Hematopoietic multipotent progenitor cell treated with erythropoietin and hydrocortisone succinate and interleukin-3 and kit ligand, for 6 days (in vitro differentiated cells): ENCODE data around the gene LPP.

Source experiments
- DNase-seq: peaks from one replicate; pipeline ENCODE4 v3.0.0-alpha.2; 2015

LPP gene

DNA sequence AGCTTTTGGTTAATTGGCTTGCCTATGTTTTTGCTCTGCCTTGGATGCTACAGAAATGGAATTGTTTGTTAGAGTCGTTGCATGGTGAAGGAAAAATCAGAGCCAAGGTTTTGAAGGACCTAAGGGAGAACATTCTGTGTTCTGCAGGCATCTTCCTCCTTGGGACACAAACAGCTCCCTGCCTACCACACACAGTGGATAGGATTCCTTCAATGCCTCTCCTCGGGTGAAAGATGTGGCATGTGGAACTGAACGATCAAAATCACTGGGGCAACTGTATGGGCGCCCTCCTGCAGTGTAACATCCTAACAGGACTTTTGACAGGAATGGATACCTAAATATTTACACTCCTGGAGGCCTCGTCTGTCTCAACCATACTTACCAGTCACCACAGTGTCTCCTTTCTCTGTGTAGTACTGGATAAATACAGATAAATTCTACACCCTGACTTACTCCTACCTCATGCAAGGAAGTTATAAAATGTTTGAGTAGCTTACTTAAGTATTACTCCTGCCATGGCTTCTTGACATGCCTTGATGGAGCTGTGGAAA, 100.6 kb downstream of the LPP start:
- no peak for DNase-seq

DNA sequence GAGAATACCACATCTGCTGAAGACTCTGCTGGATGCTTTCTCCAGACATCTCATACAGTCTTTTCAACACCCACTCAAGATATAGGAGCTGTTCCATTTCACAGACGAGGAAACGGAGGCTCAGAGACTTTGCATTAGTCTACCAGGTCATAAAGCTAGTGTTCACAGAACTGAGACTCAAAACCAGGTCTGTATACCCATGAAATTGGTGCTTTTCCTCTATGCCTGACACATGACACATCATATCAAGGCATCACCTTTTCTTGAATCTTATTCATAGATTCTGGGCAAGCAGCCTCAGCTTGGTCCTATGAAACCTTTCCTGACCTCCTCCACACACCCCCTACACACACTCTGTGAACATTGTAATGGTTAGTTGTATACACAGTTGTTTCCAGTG, 101.2 kb downstream of the LPP start:
- no peak for DNase-seq

DNA sequence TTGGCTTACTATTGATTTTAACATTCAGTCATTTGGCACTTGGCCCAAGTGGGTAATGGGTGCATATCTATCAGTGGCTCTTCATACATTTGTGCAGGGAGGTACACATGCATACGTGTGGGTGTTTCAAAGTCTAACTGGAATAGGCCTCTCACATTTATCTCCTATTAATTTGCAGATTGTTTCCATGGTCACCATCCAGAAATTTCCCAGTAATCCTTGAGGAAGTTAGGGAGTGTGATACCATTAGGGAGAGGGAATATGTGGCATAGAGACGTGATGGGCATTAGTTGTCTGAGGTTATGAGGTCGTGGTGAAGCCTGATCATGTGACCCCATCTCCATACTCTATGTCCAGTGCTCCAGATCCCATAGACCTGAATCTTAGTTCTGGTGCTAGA, 102.8 kb downstream of the LPP start:
- DNase-seq, result no peak

DNA sequence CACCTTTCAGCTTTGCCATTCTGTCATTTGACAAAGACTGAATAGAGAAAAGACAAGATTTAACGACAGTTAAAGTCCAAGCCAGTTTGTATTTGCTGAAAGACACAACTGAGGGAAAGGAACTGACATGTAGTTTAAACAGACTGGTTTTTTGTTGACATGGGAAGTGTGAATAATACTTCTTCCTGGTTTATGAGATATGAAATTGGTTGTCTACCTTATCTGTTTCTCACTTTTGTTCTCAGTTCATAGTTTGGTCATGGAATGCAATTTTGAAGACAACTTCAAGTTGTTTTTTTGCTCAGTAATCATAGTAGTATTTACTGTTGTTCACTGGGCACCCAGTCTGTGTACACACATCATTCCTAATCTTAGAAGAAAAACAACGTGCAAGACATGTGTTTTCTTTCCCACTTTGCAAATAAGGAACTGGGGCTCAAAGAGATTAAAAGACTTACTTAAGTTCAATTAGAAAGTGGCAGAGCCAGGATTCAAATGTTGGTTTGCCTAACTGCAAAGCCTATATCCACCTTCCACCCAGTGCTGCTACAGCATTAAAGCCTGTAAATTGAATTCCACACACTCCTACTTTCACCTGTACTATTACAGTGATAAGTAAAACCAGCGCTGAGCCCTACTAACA, 103.5 kb downstream of the LPP start:
- DNase-seq, result no peak

DNA sequence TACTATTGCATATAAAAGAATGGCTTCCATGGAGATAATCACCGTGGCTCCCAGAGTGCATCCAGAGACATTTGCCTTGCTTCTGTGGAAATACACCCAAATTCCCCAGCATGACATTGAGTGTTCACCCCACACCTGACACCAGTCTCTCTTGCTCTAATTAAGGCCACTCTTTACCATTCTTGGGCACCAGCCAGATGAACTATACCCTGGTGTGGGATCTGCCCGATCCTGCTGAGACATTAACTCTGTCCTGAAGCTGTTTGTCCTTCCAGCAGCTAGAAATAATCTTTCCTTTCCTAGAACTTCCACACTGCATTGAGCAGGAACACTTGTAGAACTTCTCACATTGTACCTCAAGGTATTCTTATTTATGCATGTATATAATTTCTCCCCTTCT, 105.2 kb downstream of the LPP start:
- DNase-seq, result no peak

DNA sequence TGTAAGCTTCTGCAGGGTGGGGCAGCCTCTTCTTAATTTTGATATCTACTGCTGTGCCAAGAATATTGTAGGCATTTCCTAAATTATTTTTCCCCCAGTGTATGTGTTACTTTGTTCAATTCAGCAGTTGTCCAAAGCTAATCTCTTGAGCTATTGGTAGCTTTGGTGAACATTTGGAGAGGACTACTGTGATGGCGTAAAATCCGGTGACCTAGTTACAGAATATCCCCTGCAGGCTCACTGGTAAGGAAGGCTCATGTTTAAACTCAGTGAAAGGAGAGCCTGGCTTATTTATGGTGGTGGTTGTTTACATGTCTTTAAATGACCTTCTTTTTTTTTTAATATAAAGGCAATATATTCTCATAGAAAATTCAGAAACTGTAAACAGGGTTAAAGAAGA, 105.6 kb downstream of the LPP start:
- DNase-seq, result no peak

DNA sequence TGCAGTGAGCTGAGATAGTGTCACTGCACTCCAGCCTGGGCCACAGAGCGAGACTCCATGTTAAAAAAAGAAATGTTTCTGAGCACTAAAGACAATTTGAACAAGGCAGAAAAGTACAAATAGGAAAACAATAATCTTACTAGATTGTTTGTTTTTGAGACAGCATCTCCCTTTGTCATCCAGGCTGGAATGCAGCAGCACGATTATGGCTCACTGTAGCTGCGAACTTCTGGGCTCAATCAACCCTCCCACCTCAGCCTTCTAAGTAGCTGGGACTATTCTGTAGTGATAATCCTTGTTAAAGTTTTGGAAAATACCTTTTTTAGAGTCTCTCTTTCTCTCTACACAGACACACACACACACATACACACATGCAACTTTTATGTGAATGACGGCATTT, 107.1 kb downstream of the LPP start:
- DNase-seq, result no peak

DNA sequence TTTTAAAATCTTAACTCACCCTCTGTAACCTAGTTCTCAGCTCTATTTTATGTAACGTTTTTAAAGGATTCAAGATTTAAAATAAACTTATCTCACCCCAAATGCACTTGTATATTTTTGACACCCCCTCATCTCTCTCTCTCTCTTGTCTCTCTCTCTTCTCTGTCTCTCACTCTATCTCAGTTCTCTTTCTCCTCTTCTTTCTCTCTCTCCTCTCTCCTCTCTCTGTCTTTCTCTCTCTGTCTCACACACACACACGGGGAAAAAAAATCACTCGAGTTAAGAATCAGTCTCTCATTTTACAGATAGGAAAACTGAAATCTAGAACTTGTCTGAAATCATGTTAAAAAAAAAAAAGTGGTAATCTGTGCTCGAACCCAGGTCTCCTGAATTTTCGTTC, 108.5 kb downstream of the LPP start:
- DNase-seq, result no peak

DNA sequence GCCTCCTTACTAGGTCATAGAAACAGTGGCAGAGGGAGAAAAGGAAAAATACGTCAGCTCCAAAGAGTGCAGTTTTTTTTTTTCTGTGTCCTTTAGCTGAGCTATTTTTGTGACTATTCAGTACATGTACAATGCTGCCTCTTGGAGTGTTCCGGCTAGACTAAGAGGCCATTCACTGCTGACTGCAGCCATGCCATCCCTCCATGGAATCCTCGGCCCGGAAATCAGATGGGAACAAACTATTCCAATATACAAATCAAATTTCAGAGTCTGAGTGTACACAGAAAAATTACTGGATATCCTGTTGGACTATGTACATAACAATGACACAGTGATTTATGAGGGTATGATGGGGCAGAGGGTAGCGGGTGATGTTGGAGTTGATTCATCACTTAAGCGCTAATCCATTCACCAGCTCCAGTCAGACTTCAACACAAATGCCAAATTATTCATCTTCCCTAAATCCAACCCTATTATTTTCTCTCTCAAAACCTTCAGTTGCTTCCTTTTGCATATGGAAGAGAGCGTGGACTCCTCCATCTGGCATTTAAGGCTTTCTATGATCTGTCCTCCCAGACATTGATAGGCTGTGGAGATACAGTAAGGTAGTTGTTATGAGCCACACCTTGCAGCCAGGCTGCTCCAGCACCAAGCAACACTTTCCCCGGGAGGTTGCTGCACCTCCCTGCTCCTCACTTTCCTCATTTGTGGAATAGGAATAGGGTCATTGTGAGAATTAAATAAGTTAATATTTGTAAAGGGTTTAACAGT, 109.1 kb downstream of the LPP start:
- DNase-seq, result no peak

DNA sequence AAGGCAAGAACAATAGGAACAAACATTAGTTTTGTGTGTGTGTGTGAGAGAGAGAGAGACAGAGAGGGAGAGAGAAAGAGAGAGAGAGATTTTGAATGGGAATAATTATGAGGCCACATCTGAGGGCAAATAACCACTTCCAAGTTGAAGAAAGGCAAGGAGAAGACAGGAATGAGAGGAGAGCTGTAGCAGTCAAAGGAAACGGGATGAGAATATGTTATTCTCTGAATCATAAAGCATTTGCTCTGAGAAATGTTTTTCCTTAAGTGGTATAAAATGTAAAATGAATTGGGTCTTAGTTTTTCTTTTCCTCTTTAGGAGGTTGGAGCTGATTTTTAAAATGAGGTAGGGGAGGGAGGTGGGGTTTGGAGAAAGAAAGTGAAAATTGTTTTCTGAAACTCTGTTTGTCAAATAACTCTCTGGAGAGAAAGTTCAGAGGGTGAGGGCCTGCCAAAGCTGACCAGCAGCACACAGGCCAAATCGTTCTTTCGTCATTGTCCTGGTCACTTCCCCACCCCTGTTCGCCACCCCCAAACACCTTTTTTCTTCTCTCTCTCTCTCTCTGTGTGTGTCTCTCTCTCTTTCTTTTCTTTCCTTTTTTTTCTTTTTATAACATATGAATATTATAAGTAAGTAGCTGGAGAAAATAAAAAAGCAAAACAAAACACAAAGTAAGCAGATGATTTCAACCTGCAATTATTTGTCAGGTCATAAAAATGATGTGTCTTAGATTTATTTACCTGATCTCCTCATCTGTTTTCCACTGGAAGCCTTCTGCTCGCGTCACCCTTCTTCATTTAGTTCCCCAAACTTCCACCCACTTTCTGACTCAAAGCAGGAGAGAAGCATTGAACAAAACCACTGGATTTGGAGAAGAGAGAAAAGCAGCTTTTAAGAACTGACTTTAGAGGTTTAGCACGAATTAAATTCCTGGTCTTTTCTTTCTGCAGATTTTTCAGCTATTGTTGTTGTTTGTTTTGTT, 110.6 kb downstream of the LPP start:
- DNase-seq, result no peak

DNA sequence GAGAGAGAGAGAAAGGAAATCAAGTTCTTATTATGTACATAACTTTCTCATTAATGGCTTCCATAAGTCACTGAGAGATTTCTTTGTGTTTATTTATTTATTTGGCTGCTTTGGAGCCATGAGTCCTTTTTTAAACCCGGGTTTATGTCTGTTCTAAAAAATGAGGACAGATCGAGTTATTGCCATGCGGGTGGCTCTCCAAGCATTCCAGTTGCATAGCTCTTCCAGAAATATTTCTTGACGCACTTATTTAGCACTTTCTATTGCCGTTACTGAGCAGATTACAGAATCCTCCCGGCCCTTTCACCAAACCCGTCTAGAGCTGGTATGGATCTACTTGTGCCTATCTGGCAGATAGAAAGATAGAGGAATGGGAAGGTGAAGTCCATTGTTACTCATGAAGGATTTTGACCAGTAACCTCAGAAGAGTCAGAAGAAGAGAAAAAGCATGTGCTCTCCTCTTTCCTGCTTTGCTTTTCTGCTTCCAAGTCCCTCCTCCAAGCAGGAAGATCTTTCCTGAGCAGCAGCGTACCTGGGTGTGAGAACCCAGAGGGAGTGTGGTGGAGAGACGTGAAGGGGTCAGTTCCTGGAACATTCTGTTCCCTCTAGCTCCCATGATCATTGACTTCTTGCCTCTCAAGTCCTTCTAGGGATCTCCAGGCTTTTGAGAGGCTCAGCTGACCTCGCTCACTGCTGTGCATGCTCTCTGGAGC, 112.8 kb downstream of the LPP start:
- DNase-seq, result no peak

DNA sequence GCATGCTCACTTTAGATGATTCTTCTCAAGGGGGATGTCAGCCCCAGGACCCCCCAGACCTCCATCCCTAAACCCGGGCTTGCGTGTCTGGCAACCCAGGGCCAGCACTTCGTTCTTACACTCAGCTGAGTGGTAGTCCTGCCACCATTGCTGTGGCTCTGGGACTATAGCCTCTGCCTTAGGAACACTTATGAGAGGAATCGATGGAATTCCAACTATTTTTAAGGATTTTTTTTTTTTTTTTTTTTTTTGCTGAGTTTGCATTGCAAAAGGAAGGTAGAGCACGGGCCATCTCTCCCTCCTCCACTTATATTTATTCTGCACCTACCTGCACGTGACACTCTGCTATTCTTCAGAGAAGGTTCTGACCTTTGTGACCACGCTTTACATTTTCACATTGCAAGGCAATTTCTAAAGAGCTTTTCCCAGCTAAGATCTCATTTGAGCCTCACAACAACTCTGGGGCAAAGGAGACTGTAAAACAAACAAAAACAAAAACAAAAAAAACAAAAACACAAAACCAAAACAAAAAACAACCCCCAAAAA, 113.9 kb downstream of the LPP start:
- no peak for DNase-seq

DNA sequence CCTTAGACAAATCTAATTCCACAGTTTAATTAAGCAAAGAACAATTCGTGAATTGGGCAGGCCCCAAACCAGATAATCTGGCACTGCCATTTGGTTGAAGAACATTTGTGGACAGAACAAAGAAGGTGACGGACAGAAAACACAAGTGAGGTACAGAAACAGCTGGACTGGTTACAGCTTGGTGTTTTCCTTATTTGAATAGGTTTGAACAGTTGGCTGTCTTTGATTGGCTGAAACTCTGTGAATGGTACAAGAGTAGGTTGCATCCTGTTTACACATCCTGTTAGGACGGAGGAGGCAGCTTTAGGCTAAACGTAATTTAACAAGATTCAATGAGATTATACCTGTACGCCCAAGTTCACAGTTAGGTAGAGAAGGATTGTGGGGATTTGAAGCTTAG, 114.4 kb downstream of the LPP start:
- DNase-seq, result no peak

DNA sequence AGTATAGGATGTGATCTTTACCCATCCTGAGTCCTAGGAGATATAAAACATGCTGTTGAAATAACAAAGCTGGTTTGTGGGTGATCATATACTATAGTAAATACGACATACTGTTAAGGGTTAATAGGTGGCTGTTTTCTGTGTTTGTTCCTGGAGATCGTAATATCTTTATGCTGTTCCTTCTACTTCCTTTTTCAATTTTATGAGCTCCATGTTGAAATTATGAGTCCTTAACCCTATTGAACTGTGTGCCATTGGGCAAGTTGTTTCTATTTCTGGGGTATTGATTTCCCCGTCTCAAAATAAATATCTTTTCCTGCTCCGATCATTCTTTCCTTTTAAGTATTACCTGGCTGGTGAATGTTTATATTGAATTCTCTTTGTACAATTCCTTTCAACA, 115.1 kb downstream of the LPP start:
- no peak for DNase-seq

DNA sequence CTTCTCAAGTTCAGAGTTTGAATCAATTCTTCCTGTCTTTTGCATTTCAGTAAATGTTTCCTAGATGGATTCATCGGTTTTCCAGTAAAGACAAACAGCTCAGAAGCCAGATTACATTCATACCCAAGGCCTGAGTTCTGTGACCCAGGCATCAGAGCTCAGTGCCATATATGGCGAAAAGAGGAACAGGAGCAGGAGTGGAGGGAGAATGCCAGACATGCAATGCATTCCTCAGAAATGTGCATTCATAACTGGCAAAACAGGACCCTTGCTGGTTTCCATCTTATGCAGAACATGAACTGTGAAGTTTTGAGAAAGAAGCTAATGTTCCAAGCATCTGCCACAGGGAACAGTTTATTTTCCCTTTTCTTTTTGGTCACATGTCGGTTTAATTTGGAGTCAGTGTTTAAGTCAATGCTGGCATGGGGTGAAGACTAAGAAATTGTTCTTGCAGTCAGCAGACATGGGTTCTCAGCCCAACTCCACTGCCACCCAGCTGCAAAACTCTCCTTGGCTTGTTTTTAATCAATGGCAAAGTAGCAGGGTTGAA, 116.5 kb downstream of the LPP start:
- DNase-seq, result peak; percentile 9

DNA sequence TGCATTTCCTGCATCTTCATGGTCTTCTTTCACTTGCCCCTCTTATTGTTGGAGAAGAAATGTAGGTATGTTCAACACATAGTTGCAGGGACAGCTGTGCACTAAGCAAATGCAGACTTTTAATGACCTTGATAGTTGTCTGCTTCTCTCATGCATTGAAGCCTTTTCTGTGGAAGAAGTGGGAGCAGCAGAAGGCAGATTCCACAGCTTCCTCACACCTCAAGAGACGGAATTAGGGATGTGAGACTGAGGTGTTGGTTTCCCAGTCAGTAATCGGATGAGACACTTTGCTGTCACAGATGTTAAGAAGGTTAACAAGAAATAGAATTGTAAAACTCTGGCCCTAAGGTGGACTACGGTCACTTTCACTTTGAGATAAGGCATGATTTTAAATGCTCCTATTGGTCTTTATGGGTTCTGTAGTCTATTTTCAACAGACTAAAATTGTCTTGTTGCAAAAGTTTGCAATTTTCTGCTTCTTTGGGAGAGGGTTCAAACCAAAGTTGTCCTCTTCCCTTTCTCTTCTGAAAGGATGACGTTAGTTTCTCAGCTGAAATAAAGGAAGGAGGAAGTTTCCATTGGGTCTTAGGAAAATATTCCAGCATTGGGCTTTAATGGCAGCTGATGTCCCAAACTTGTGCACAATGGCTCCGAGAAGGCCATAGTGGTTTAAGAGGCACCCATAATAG, 117.4 kb downstream of the LPP start:
- no peak for DNase-seq

DNA sequence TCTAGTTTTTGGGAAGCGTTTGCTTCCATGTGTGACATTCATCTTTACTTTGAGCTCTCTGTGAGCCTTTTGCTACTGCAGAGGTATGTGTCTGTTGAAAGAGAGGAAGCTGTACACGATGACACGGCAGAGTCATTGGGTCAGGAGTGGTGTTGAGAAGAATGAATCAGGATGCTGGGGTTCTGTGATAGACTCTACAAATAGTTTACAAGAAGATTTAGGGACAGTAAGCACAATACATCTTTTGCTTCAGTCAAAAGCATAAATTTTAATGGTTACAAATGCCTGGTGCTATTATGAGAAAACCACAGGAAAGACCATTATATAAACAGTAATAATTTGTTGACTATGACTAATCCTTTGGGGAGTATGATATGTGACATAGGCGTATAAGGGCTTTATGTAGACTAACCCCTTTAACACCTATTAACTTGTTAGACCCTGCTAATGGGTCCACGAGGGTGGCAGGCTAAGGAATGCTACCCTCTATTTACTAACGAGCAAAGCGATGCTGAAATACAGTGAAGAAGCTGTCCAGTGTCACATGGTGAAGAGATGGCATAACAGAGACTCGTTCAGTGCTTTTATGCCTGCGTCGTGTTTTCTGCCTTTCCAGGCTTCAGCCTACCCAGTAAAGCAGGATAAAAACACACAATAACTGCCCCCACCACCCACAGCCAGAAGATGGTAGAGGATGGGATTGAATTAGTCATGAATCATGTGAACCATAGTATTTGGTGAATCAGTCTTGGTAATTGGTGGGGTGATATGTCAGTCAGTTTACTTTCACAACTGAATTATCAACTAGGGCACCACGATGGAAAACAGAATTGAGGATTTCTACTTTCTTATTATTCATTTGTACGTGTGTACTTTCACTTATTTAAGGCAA, 118.8 kb downstream of the LPP start:
- DNase-seq, result no peak

DNA sequence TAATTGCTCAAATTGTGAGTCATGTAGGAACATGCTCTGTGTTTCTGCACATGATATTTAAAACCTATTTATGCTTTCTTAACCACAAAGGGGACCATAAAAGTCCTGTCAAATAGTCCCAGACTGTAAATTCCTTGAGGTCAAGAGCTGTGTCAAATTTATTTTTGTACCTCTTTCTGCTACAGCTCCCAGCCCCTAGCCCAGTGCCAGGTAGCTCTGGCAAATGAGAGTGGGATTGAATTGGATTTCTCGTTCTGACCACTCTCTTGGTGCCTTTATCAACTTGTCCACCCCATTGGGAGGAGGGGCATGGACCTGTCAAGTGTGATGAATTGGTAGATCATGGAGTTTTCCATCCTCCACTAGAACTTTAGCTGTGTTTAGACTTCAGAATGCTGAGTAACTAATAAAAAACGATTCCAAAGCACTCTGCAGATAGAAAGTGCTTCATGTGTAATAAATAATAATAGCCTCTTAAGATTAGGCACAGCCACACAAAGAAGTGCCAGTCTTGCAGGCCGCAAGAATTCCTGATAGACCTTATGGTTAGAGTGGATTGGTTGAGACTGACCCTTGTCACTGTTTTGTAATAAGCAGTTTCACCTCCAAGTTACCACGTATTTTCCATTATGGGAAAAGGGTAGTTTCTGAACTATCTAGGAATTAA, 120.4 kb downstream of the LPP start:
- DNase-seq, result no peak

DNA sequence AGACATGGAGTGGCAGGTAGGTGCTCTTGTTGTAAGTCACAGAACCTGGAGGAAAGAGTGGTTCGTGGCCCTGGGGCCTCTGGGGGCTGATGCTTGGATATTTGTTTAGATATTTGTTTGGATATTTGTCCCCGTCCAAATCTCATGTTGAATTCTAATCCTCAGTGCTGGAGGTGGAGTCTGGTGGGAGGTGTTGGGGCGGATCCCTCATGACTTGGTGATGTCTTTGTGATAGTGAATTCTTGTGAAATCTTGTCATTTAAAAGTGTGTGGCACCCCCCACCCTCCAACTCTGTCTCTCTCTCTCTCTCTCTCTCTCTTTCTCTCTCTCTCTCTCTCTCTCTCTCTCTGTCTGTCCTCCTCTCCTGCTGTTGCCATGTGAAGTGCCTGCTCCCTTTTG, 122.4 kb downstream of the LPP start:
- DNase-seq, result no peak
